ENCODE results near the gene LRP1B. TPM values are rescaled to one million over a fixed set of nuclear protein-coding genes. Genes with fewer than 3 reads are reported as not detected.

The LRP1B gene
- polyA plus RNA-seq, 2 of the 4 experiments (the other 2 are of a cell fraction) = 0.03 TPM; not detected in 1

DNA sequence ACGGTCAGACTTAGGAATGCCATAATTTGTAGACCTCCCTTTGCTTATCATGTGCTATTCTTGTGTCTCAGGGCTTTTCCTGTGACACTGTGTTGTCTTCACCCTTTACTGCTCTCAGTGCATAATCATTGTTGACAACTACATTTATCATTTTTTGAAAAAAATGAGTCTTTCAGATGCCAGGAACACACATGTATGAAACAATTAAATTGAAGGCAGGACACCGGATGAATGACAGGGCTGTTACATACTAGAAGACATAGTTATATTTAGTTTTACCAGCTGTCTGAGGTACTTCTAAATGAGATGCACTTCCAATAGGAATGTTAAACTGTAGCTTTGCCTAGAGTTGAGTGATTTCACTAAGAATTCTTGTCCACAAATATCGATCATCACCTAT, 243.5 kb downstream of the LRP1B start:
- DNase-seq (ENCODE audit: low read depth in 1 of 2, low spot score in 1 of 2) (no peak), FAIRE-seq (no peak), ATAC-seq (no peak)
- no peak overlapping the region for H3K4me2 ChIP-seq
- TF ChIP-seq RFX5 (IDR thresholded peaks at IDR 0.05) (no peak), KDM1A (IDR thresholded peaks at IDR 0.05; ENCODE audit: low read depth) (no peak), BHLHE40 (IDR thresholded peaks at IDR 0.05; ENCODE audit: low read depth, low read length) (no peak), MYC (IDR thresholded peaks at IDR 0.05; ENCODE audit: borderline replicate concordance, low read length) (no peak), JUN (IDR thresholded peaks at IDR 0.05) (no peak), HOXA7 (CRISPR knock-in tag; IDR thresholded peaks at IDR 0.05) (no peak), JUNB (IDR thresholded peaks at IDR 0.05) (no peak), EHMT2 (IDR thresholded peaks at IDR 0.05; ENCODE audit: low read depth) (no peak), EP300 (IDR thresholded peaks at IDR 0.05) (no peak), CEBPB (IDR thresholded peaks at IDR 0.05) (no peak), RARB (CRISPR knock-in tag; IDR thresholded peaks at IDR 0.05) (no peak), ZFP36 (IDR thresholded peaks at IDR 0.05; ENCODE audit: borderline replicate concordance, partially characterized antibody) (no peak), SMC3 (IDR thresholded peaks at IDR 0.05) (no peak), PHF8 (IDR thresholded peaks at IDR 0.05; ENCODE audit: borderline replicate concordance, low read depth) (no peak)
- TF ChIP-seq, protein P1, sequence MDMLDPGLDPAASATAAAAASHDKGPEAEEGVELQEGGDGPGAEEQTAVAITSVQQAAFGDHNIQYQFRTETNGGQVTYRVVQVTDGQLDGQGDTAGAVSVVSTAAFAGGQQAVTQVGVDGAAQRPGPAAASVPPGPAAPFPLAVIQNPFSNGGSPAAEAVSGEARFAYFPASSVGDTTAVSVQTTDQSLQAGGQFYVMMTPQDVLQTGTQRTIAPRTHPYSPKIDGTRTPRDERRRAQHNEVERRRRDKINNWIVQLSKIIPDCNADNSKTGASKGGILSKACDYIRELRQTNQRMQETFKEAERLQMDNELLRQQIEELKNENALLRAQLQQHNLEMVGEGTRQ (IDR thresholded peaks at IDR 0.05) = no peak
- TF ChIP-seq, protein P2, sequence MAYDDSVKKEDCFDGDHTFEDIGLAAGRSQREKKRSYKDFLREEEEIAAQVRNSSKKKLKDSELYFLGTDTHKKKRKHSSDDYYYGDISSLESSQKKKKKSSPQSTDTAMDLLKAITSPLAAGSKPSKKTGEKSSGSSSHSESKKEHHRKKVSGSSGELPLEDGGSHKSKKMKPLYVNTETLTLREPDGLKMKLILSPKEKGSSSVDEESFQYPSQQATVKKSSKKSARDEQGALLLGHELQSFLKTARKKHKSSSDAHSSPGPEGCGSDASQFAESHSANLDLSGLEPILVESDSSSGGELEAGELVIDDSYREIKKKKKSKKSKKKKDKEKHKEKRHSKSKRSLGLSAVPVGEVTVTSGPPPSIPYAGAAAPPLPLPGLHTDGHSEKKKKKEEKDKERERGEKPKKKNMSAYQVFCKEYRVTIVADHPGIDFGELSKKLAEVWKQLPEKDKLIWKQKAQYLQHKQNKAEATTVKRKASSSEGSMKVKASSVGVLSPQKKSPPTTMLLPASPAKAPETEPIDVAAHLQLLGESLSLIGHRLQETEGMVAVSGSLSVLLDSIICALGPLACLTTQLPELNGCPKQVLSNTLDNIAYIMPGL (CRISPR knock-in tag; IDR thresholded peaks at IDR 0.05; ENCODE audit: borderline replicate concordance) = no peak
- TF ChIP-seq, protein P3, sequence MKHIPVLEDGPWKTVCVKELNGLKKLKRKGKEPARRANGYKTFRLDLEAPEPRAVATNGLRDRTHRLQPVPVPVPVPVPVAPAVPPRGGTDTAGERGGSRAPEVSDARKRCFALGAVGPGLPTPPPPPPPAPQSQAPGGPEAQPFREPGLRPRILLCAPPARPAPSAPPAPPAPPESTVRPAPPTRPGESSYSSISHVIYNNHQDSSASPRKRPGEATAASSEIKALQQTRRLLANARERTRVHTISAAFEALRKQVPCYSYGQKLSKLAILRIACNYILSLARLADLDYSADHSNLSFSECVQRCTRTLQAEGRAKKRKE (CRISPR knock-in tag; IDR thresholded peaks at IDR 0.05; ENCODE audit: low read depth) = no peak
- ChIA-PET CTCF (no interaction called here), POLR2A (no interaction called here)
- H3K4me1 ChIP-seq = no peaks in the 10 kb centered on the region
- no peak overlapping the region for H3K27ac ChIP-seq
- no peaks in the 10 kb centered on the region for H3K9me3 ChIP-seq
- 47% methylated on average over 3 of the region's 3 CpGs for WGBS (ENCODE audit: missing lambda C conversion rate)
- H3K4me3 ChIP-seq = no peak overlapping the region

DNA sequence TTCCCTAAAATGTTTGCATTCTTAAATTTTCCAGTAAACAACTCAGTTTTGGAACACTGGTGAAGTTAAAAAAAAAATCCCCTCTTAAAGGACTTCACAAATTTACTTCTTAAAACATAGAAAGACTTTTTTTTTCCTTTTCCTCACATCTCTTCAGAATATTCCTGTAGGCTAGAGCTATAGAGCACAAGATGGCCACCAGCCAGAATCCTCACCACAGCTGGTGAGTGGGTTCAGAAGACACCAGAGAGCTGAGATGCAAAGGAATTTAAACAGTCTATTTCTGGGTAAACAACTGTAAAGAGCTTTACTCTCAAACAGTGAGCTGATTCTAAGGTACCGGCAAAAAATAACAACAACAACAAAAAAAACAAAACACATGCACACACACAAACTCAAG, 252.8 kb downstream of the LRP1B start:
- FAIRE-seq (no peak), ATAC-seq (no peak), DNase-seq (ENCODE audit: low read depth in 1 of 2, low spot score in 1 of 2) (no peak)
- WGBS (ENCODE audit: missing lambda C conversion rate) = 29% methylated on average over 1 of the region's 1 CpG
- no peak overlapping the region for H3K4me2 ChIP-seq
- H3K4me1 ChIP-seq = no peaks in the 10 kb centered on the region
- no peak overlapping the region for H3K27ac ChIP-seq
- ChIA-PET POLR2A (no interaction called here), CTCF (no interaction called here)
- H3K4me3 ChIP-seq = no peak overlapping the region
- no peaks in the 10 kb centered on the region for H3K9me3 ChIP-seq
- TF ChIP-seq, protein P4, sequence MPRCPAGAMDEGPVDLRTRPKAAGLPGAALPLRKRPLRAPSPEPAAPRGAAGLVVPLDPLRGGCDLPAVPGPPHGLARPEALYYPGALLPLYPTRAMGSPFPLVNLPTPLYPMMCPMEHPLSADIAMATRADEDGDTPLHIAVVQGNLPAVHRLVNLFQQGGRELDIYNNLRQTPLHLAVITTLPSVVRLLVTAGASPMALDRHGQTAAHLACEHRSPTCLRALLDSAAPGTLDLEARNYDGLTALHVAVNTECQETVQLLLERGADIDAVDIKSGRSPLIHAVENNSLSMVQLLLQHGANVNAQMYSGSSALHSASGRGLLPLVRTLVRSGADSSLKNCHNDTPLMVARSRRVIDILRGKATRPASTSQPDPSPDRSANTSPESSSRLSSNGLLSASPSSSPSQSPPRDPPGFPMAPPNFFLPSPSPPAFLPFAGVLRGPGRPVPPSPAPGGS (IDR thresholded peaks at IDR 0.05) = no peak
- TF ChIP-seq ZSCAN20 (CRISPR knock-in tag; IDR thresholded peaks at IDR 0.05) (no peak), EHF (CRISPR knock-in tag; IDR thresholded peaks at IDR 0.05) (no peak), ZNF302 (CRISPR knock-in tag; IDR thresholded peaks at IDR 0.05) (no peak), HDAC2 (IDR thresholded peaks at IDR 0.05) (no peak), RARB (CRISPR knock-in tag; IDR thresholded peaks at IDR 0.05) (no peak), MAZ (IDR thresholded peaks at IDR 0.05; ENCODE audit: borderline replicate concordance, low read depth, low read length) (no peak), POLR2AphosphoS2 (conservative IDR thresholded peaks at IDR 0.05; ENCODE audit: low read length) (no peak), KDM1A (IDR thresholded peaks at IDR 0.05; ENCODE audit: low read depth) (no peak), SMC3 (IDR thresholded peaks at IDR 0.05) (no peak), SREBF2 (IDR thresholded peaks at IDR 0.05) (no peak), JUN (IDR thresholded peaks at IDR 0.05) (no peak), POLR2A (IDR thresholded peaks at IDR 0.05; ENCODE audit: low read length) (no peak), CBX2 (IDR thresholded peaks at IDR 0.05; ENCODE audit: borderline replicate concordance, low read depth) (no peak), RCOR1 (IDR thresholded peaks at IDR 0.05; ENCODE audit: low read depth, low read length) (no peak)
- TF ChIP-seq, protein P5, sequence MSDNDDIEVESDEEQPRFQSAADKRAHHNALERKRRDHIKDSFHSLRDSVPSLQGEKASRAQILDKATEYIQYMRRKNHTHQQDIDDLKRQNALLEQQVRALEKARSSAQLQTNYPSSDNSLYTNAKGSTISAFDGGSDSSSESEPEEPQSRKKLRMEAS (IDR thresholded peaks at IDR 0.05) = no peak
- TF ChIP-seq, protein P3 (CRISPR knock-in tag; IDR thresholded peaks at IDR 0.05; ENCODE audit: low read depth) = no peak
- TF ChIP-seq, protein P6, sequence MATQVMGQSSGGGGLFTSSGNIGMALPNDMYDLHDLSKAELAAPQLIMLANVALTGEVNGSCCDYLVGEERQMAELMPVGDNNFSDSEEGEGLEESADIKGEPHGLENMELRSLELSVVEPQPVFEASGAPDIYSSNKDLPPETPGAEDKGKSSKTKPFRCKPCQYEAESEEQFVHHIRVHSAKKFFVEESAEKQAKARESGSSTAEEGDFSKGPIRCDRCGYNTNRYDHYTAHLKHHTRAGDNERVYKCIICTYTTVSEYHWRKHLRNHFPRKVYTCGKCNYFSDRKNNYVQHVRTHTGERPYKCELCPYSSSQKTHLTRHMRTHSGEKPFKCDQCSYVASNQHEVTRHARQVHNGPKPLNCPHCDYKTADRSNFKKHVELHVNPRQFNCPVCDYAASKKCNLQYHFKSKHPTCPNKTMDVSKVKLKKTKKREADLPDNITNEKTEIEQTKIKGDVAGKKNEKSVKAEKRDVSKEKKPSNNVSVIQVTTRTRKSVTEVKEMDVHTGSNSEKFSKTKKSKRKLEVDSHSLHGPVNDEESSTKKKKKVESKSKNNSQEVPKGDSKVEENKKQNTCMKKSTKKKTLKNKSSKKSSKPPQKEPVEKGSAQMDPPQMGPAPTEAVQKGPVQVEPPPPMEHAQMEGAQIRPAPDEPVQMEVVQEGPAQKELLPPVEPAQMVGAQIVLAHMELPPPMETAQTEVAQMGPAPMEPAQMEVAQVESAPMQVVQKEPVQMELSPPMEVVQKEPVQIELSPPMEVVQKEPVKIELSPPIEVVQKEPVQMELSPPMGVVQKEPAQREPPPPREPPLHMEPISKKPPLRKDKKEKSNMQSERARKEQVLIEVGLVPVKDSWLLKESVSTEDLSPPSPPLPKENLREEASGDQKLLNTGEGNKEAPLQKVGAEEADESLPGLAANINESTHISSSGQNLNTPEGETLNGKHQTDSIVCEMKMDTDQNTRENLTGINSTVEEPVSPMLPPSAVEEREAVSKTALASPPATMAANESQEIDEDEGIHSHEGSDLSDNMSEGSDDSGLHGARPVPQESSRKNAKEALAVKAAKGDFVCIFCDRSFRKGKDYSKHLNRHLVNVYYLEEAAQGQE (IDR thresholded peaks at IDR 0.05) = no peak

Data from A549 (cell line).